COLO829 (cell line): ENCODE measurements around the gene CCT8L2.
"Not testable (repeated sequence)": the region's sequence is repeated elsewhere in the genome, so short reads cannot be mapped to it uniquely, and the experiment has no call there.

Source experiments
- DNase-seq: peaks from one replicate; pipeline ENCODE4 v3.0.0; 2012; ENCODE audit warnings: low spot score

CCT8L2 gene

GRCh38 chr22:16595251-16595650 is 2.6 kb upstream of the CCT8L2 start:
- not testable (repeated sequence) for DNase-seq

- no peak for DNase-seq
These were observed 1.4 kb upstream of the CCT8L2 start for GRCh38 chr22:16594026-16594425.

- not testable (repeated sequence) for DNase-seq
These were observed 379 bp downstream of the CCT8L2 start for GRCh38 chr22:16592231-16592630.

GRCh38 chr22:16591136-16591535 is 1.5 kb downstream of the CCT8L2 start:
- not testable (repeated sequence) for DNase-seq

GRCh38 chr22:16586991-16587390 is 5.6 kb downstream of the CCT8L2 start:
- DNase-seq: no peak

GRCh38 chr22:16586170-16586569 is 6.4 kb downstream of the CCT8L2 start:
- no peak for DNase-seq

GRCh38 chr22:16580872-16581271 is 11.7 kb downstream of the CCT8L2 start:
- DNase-seq: not testable (repeated sequence)

- not testable (repeated sequence) for DNase-seq
These were observed 23.3 kb downstream of the CCT8L2 start for GRCh38 chr22:16569240-16569834.

- no peak for DNase-seq
These were observed 24.2 kb downstream of the CCT8L2 start for GRCh38 chr22:16568425-16568758.

- DNase-seq: not testable (repeated sequence)
These were observed 24.8 kb downstream of the CCT8L2 start for GRCh38 chr22:16567617-16568424.

- not testable (repeated sequence) for DNase-seq
These were observed 26.0 kb downstream of the CCT8L2 start for GRCh38 chr22:16566421-16567151.

GRCh38 chr22:16565585-16566420 is 26.8 kb downstream of the CCT8L2 start:
- DNase-seq: not testable (repeated sequence)

GRCh38 chr22:16564837-16565584 is 27.6 kb downstream of the CCT8L2 start:
- not testable (repeated sequence) for DNase-seq

- DNase-seq: no peak
These were observed 28.8 kb downstream of the CCT8L2 start for GRCh38 chr22:16563555-16564520.

GRCh38 chr22:16562711-16563554 is 29.7 kb downstream of the CCT8L2 start:
- no peak for DNase-seq

- DNase-seq: not testable (repeated sequence)
These were observed 31.4 kb downstream of the CCT8L2 start for GRCh38 chr22:16561093-16561658.

GRCh38 chr22:16560651-16561050 is 32.0 kb downstream of the CCT8L2 start:
- DNase-seq: not testable (repeated sequence)

GRCh38 chr22:16559996-16560395 is 32.6 kb downstream of the CCT8L2 start:
- not testable (repeated sequence) for DNase-seq
